Germinal center (tissue), 1 donor: Measurements from ENCODE around the gene SEMA4C.

Experiments
- DNase-seq: peaks from one replicate; pipeline ENCODE4 v3.0.0; 2012; ENCODE audit warnings: mixed read lengths, low spot score

The SEMA4C gene

GRCh38 chr2:96842600-96842999 lies 27.3 kb downstream of the SEMA4C start:
- DNase-seq = no peak

GRCh38 chr2:96841701-96842495 lies 28.0 kb downstream of the SEMA4C start:
- DNase-seq = no peak

- DNase-seq = no peak
Measured at GRCh38 chr2:96839875-96840850, 29.7 kb downstream of the SEMA4C start.

GRCh38 chr2:96839293-96839874 lies 30.5 kb downstream of the SEMA4C start:
- peak; percentile 71 for DNase-seq

GRCh38 chr2:96838345-96839292 lies 31.3 kb downstream of the SEMA4C start:
- DNase-seq = no peak

GRCh38 chr2:96837575-96837974 lies 32.3 kb downstream of the SEMA4C start:
- DNase-seq = no peak

GRCh38 chr2:96835830-96836229 lies 34.0 kb downstream of the SEMA4C start:
- no peak for DNase-seq

- peak; percentile 59 for DNase-seq
Measured at GRCh38 chr2:96832754-96833507, 36.9 kb downstream of the SEMA4C start.

GRCh38 chr2:96832408-96832753 lies 37.5 kb downstream of the SEMA4C start:
- DNase-seq = no peak

GRCh38 chr2:96831679-96832078 lies 38.2 kb downstream of the SEMA4C start:
- no peak for DNase-seq

GRCh38 chr2:96830044-96830562 lies 39.8 kb downstream of the SEMA4C start:
- DNase-seq = no peak

GRCh38 chr2:96828874-96829273 lies 41.0 kb downstream of the SEMA4C start:
- no peak for DNase-seq

GRCh38 chr2:96828436-96828835 lies 41.4 kb downstream of the SEMA4C start:
- DNase-seq = no peak

GRCh38 chr2:96826546-96827278 lies 43.2 kb downstream of the SEMA4C start:
- no peak for DNase-seq

GRCh38 chr2:96825057-96825456 lies 44.8 kb downstream of the SEMA4C start:
- DNase-seq = no peak

- DNase-seq = no peak
Measured at GRCh38 chr2:96824079-96824870, 45.6 kb downstream of the SEMA4C start.

- no peak for DNase-seq
Measured at GRCh38 chr2:96823198-96823597, 46.7 kb downstream of the SEMA4C start.

- DNase-seq = no peak
Measured at GRCh38 chr2:96822786-96823185, 47.1 kb downstream of the SEMA4C start.

GRCh38 chr2:96821113-96821675 lies 48.7 kb downstream of the SEMA4C start:
- DNase-seq = no peak
